Parathyroid adenoma (tissue), 2 donors: ENCODE measurements around the gene CAMSAP1.

ENCODE experiments used
- H2AFZ ChIP-seq: fragments of 300-600 bp; sonication (generic); one replicate; pipeline ENCODE4 v1.7.0; 2017; ENCODE audit warnings: antibody characterized with exemption, mild to moderate bottlenecking
- H3K27ac ChIP-seq: fragments of 300-600 bp; sonication (generic); one replicate; pipeline ENCODE4 v1.7.0; 2017
- H3K27me3 ChIP-seq: fragments of 300-600 bp; sonication (generic); one replicate; pipeline ENCODE4 v1.7.0; 2017; ENCODE audit warnings: low read length; ENCODE audit not compliant: control insufficient read depth, insufficient read depth
- H3K36me3 ChIP-seq: fragments of 300-600 bp; sonication (generic); one replicate; pipeline ENCODE4 v1.7.0; 2017; ENCODE audit warnings: low read length; ENCODE audit not compliant: control insufficient read depth, insufficient read depth
- H3K4me1 ChIP-seq: fragments of 300-600 bp; sonication (generic); one replicate; pipeline ENCODE4 v1.7.0; 2017; ENCODE audit warnings: control low read depth
- H3K4me2 ChIP-seq: fragments of 300-600 bp; sonication (generic); one replicate; pipeline ENCODE4 v1.7.0; 2017; ENCODE audit warnings: low read length
- H3K4me3 ChIP-seq: fragments of 300-600 bp; sonication (generic); one replicate; pipeline ENCODE4 v1.7.0; 2017; ENCODE audit warnings: low read depth, low read length
- H3K79me2 ChIP-seq: fragments of 300-600 bp; sonication (generic); one replicate; pipeline ENCODE4 v1.7.0; 2017; ENCODE audit warnings: control low read depth
- H3K9ac ChIP-seq: fragments of 300-600 bp; sonication (generic); one replicate; pipeline ENCODE4 v1.7.0; 2017; ENCODE audit warnings: mild to moderate bottlenecking
- H3K9me3 ChIP-seq: fragments of 300-600 bp; sonication (generic); one replicate; pipeline ENCODE4 v1.7.0; 2017; ENCODE audit warnings: low read length; ENCODE audit not compliant: control insufficient read depth
- CTCF ChIP-seq: fragments of 300-600 bp; sonication (generic); IDR thresholded peaks from one replicate; pipeline ENCODE4 v1.7.0; 2017; ENCODE audit warnings: antibody characterized with exemption, mild to moderate bottlenecking
- donor health status: primary hyperparathyroidism.

CAMSAP1 gene

GRCh38 chr9:135835131-135835530, 72.2 kb downstream of the CAMSAP1 start:
- no peaks in the 10 kb centered on the region for H3K4me1 ChIP-seq
- no peak overlapping the region for H3K4me2 ChIP-seq
- no peak overlapping the region for H3K9ac ChIP-seq
- H3K27ac ChIP-seq: no peak overlapping the region
- no peaks in the 10 kb centered on the region for H3K36me3 ChIP-seq
- H3K9me3 ChIP-seq: no peaks in the 10 kb centered on the region
- H3K27me3 ChIP-seq: no peaks in the 10 kb centered on the region
- TF ChIP-seq CTCF: no peak
- H2AFZ ChIP-seq: no peak overlapping the region
- no peak overlapping the region for H3K4me3 ChIP-seq
- H3K79me2 ChIP-seq: peaks cover 8% of the 10 kb centered on the region

- Histone ChIP-seq H3K4me1 (no peaks in the 10 kb centered on the region), H3K27me3 (no peaks in the 10 kb centered on the region), H3K4me2 (no peak overlapping the region), H3K9ac (no peak overlapping the region), H3K4me3 (no peak overlapping the region), H3K9me3 (no peaks in the 10 kb centered on the region), H3K79me2 (peaks cover 2% of the 10 kb centered on the region), H3K27ac (no peak overlapping the region), H3K36me3 (no peaks in the 10 kb centered on the region), H2AFZ (no peak overlapping the region)
- TF ChIP-seq CTCF: no peak
These were observed 73.5 kb downstream of the CAMSAP1 start for GRCh38 chr9:135833864-135834263.

GRCh38 chr9:135830496-135830895, 76.8 kb downstream of the CAMSAP1 start:
- Histone ChIP-seq H3K4me2 (no peak overlapping the region), H3K9ac (no peak overlapping the region), H3K9me3 (no peaks in the 10 kb centered on the region), H2AFZ (no peak overlapping the region), H3K27me3 (no peaks in the 10 kb centered on the region), H3K27ac (no peak overlapping the region), H3K36me3 (no peaks in the 10 kb centered on the region), H3K79me2 (no peaks in the 10 kb centered on the region), H3K4me1 (no peaks in the 10 kb centered on the region), H3K4me3 (no peak overlapping the region)
- no peak for TF ChIP-seq CTCF

GRCh38 chr9:135828656-135829055, 78.7 kb downstream of the CAMSAP1 start:
- no peaks in the 10 kb centered on the region for H3K36me3 ChIP-seq
- H3K79me2 ChIP-seq: no peaks in the 10 kb centered on the region
- H3K9me3 ChIP-seq: no peaks in the 10 kb centered on the region
- H3K4me1 ChIP-seq: no peaks in the 10 kb centered on the region
- H3K4me2 ChIP-seq: no peak overlapping the region
- no peak overlapping the region for H3K4me3 ChIP-seq
- no peak for TF ChIP-seq CTCF
- no peak overlapping the region for H2AFZ ChIP-seq
- no peak overlapping the region for H3K9ac ChIP-seq
- H3K27ac ChIP-seq: no peak overlapping the region
- no peaks in the 10 kb centered on the region for H3K27me3 ChIP-seq

- no peaks in the 10 kb centered on the region for H3K79me2 ChIP-seq
- H3K9ac ChIP-seq: no peak overlapping the region
- no peak overlapping the region for H2AFZ ChIP-seq
- no peaks in the 10 kb centered on the region for H3K4me1 ChIP-seq
- no peaks in the 10 kb centered on the region for H3K27me3 ChIP-seq
- no peak overlapping the region for H3K4me3 ChIP-seq
- no peaks in the 10 kb centered on the region for H3K9me3 ChIP-seq
- no peak overlapping the region for H3K4me2 ChIP-seq
- no peak overlapping the region for H3K27ac ChIP-seq
- H3K36me3 ChIP-seq: no peaks in the 10 kb centered on the region
- TF ChIP-seq CTCF: no peak
These were observed 79.3 kb downstream of the CAMSAP1 start for GRCh38 chr9:135827866-135828580.
